Measurements from ENCODE around the gene PIEZO2.
"Not testable (repeated sequence)": the region's sequence is repeated elsewhere in the genome, so short reads cannot be mapped to it uniquely, and the experiment has no call there.

DNA sequence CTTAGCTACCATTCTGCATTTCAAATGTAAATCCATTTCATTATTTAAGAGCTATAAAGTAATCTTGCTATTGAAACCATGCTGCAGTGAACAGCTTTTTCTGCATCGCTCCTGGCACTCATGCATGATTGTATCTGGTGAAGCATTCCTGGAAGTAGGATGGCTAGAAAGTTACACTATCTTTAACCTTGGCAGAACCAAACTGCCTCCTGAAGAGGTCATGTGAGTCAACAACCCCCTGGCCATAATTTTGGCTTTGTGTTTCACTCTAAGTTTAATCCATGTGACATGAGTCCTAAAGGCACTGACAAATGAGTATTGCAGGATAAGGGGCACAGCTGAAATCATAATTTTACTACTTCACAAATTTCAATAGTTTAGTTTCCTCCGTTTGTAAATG is 526.4 kb downstream of the PIEZO2 start:
- TF ChIP-seq ZNF274 (IDR thresholded peaks at IDR 0.05; ENCODE audit: low read depth, low read length); YY1 (IDR thresholded peaks at IDR 0.05; ENCODE audit: insufficient read depth, insufficient read length); SUZ12 (IDR thresholded peaks at IDR 0.05; ENCODE audit: extremely low read depth, insufficient read depth, insufficient read length): not testable (repeated sequence)

Measured in NT2/D1 (cell line).